ENCODE results near the gene BCHE. TPM values are rescaled to one million over a fixed set of nuclear protein-coding genes. Genes with fewer than 3 reads are reported as not detected.

The BCHE gene
- total and polyA plus RNA-seq, 2 of the 13 experiments (the other 11 are each of a cell fraction or from before 2014, with no cell fraction given) = not detected

GRCh38 chr3:165783383-165783782 lies 53.8 kb downstream of the BCHE start (continued):
- peak; percentile 90 for TF ChIP-seq PAXIP1 (CRISPR knock-in tag; conservative IDR thresholded peaks at IDR 0.05)
- peak; percentile 60; the same call in 1 of the 2 replicates for TF ChIP-seq ARNTL (CRISPR knock-in tag; IDR thresholded peaks at IDR 0.05)
- TF ChIP-seq MLXIP (CRISPR knock-in tag; IDR thresholded peaks at IDR 0.05; ENCODE audit: borderline replicate concordance) = 0 out of 2 replicates have a peak, but pooled peaks have one; percentile 37
- no peak for TF ChIP-seq ZNF143 (CRISPR knock-in tag; IDR thresholded peaks at IDR 0.05)
- TF ChIP-seq ZGPAT (CRISPR knock-in tag; IDR thresholded peaks at IDR 0.05) = peak; percentile 61; the same call in 1 of the 2 replicates
- peak; percentile 92; the same call in 1 of the 2 replicates for TF ChIP-seq EHMT2 (IDR thresholded peaks at IDR 0.05; ENCODE audit: borderline replicate concordance, low read depth, low read length)
- no peak for TF ChIP-seq ZNF160 (CRISPR knock-in tag; IDR thresholded peaks at IDR 0.05)
- TF ChIP-seq TFDP1 (CRISPR knock-in tag; IDR thresholded peaks at IDR 0.05; ENCODE audit: borderline replicate concordance) = peak; percentile 50; the same call in 1 of the 2 replicates
- peak; percentile 39; the same call in 1 of the 2 replicates for TF ChIP-seq KAT8 (CRISPR knock-in tag; IDR thresholded peaks at IDR 0.05)
- TF ChIP-seq POGZ (CRISPR knock-in tag; IDR thresholded peaks at IDR 0.05) = peak; percentile 76; the same call in 1 of the 2 replicates
- TF ChIP-seq ZNF747 (CRISPR knock-in tag; IDR thresholded peaks at IDR 0.05; ENCODE audit: borderline replicate concordance) = no peak
- peak; percentile 80 for TF ChIP-seq ARID3A (IDR thresholded peaks at IDR 0.05; ENCODE audit: low read depth, low read length)
- TF ChIP-seq KDM6A (CRISPR knock-in tag; IDR thresholded peaks at IDR 0.05; ENCODE audit: low read depth) = peak; percentile 73; the same call in 1 of the 2 replicates
- TF ChIP-seq MAX (IDR thresholded peaks at IDR 0.05) = peak; percentile 90
- peak; percentile 45; the same call in 1 of the 2 replicates for TF ChIP-seq CEBPB (IDR thresholded peaks at IDR 0.05; ENCODE audit: borderline replicate concordance, low read depth, low read length)
- peak; percentile 9; the same call in 1 of the 2 replicates for TF ChIP-seq BHLHE40 (IDR thresholded peaks at IDR 0.05; ENCODE audit: low read length)
- TF ChIP-seq RCOR2 (CRISPR knock-in tag; IDR thresholded peaks at IDR 0.05) = no peak
- 0 out of 2 replicates have a peak, but pooled peaks have one; percentile 26 for TF ChIP-seq HDAC2 (CRISPR knock-in tag; IDR thresholded peaks at IDR 0.05)
- TF ChIP-seq GFI1 (CRISPR knock-in tag; IDR thresholded peaks at IDR 0.05; ENCODE audit: borderline replicate concordance) = peak; percentile 31; the same call in 1 of the 2 replicates
